HepG2 (cell line): ENCODE results near the gene C19orf85. TPM values are rescaled to one million over a fixed set of nuclear protein-coding genes. Genes with fewer than 3 reads are reported as not detected.

Source experiments
- ARNTL ChIP-seq: sonication (generic); formaldehyde crosslinking; IDR thresholded peaks from 2 replicates; pipeline ENCODE4 v1.4.0; 2020; ENCODE audit warnings: mild to moderate bottlenecking, missing genetic modification reagents
- DNMT3B ChIP-seq: conservative IDR thresholded peaks from 2 replicates; pipeline ENCODE4 v1.6.1; 2016; ENCODE audit warnings: missing biosample characterization, control low read depth
- DR1 ChIP-seq: sonication (generic); formaldehyde crosslinking; IDR thresholded peaks from 2 replicates; pipeline ENCODE4 v1.8.0; 2021; ENCODE audit warnings: mild to moderate bottlenecking, missing genetic modification reagents, inconsistent platforms
- HOXA9 ChIP-seq: sonication (generic); formaldehyde crosslinking; IDR thresholded peaks from 2 replicates; pipeline ENCODE4 v1.8.1; 2022; ENCODE audit warnings: missing genetic modification reagents, mild to moderate bottlenecking, moderate library complexity, borderline replicate concordance
- IKZF5 ChIP-seq: IDR thresholded peaks from 2 replicates; pipeline ENCODE4 v1.6.1; 2018; ENCODE audit warnings: missing genetic modification reagents, mild to moderate bottlenecking, missing compliant biosample characterization
- ISL2 ChIP-seq: sonication (generic); formaldehyde crosslinking; IDR thresholded peaks from 2 replicates; pipeline ENCODE4 v1.5.0; 2020; ENCODE audit warnings: missing genetic modification reagents
- JDP2 ChIP-seq: sonication (generic); formaldehyde crosslinking; IDR thresholded peaks from 2 replicates; pipeline ENCODE4 v1.8.1; 2022; ENCODE audit warnings: missing genetic modification reagents, borderline replicate concordance
- KLF16 ChIP-seq, 2 experiments: sonication (generic) in 1 of 2; formaldehyde crosslinking in 1 of 2; IDR thresholded peaks; 2 replicates each; pipeline versions ENCODE4 v1.6.1 to v1.8.0; 2016 to 2023; ENCODE audit warnings: missing genetic modification reagents in 2 of 2, missing compliant biosample characterization in 1 of 2
- MAZ ChIP-seq, 2 experiments: sonication (generic) in 1 of 2; formaldehyde crosslinking in 1 of 2; IDR thresholded peaks; 2 replicates each; pipeline versions ENCODE4 v1.5.0 to v1.6.1; 2012 to 2020; ENCODE audit warnings: low read depth in 2 of 2, mild to moderate bottlenecking in 2 of 2, borderline replicate concordance in 1 of 2, improper control_type of control experiment in 1 of 2, low read length in 1 of 2, missing genetic modification reagents in 1 of 2, moderate library complexity in 1 of 2
- MIXL1 ChIP-seq: IDR thresholded peaks from 2 replicates; pipeline ENCODE4 v1.6.1; 2016
- NFE2 ChIP-seq: sonication (generic); formaldehyde crosslinking; IDR thresholded peaks from 2 replicates; pipeline ENCODE4 v1.4.0; 2020; ENCODE audit warnings: missing genetic modification reagents
- PHF20 ChIP-seq: sonication (generic); formaldehyde crosslinking; IDR thresholded peaks from 2 replicates; pipeline ENCODE4 v1.5.0; 2020; ENCODE audit warnings: mild to moderate bottlenecking, missing genetic modification reagents
- RFXAP ChIP-seq: sonication (generic); formaldehyde crosslinking; IDR thresholded peaks from 2 replicates; pipeline ENCODE4 v1.4.0; 2020; ENCODE audit warnings: missing genetic modification reagents, borderline replicate concordance
- SETDB1 ChIP-seq: sonication (generic); formaldehyde crosslinking; IDR thresholded peaks from 2 replicates; pipeline ENCODE4 v1.5.1; 2020; ENCODE audit warnings: missing genetic modification reagents, mild to moderate bottlenecking, borderline replicate concordance
- ZBTB25 ChIP-seq: IDR thresholded peaks from 2 replicates; pipeline ENCODE4 v1.6.1; 2018; ENCODE audit warnings: missing genetic modification reagents
- ZBTB40 ChIP-seq, 2 experiments: fragments of 450-650 bp in 1 of 2; sonication (generic) in 1 of 2; formaldehyde crosslinking in 1 of 2; IDR thresholded peaks; 2 replicates each; pipeline versions ENCODE4 v1.6.1 to v1.8.0; 2016 to 2022; ENCODE audit warnings: antibody characterized with exemption in 1 of 2, mild to moderate bottlenecking in 1 of 2, missing genetic modification reagents in 1 of 2
- ZNF747 ChIP-seq: sonication (generic); formaldehyde crosslinking; IDR thresholded peaks from 2 replicates; pipeline ENCODE4 v1.8.1; 2023; ENCODE audit warnings: missing genetic modification reagents, mild to moderate bottlenecking, borderline replicate concordance
- polyA plus RNA-seq, 8 experiments: library from polyadenylated mRNA; depleted of rRNA in 3 of 8; stranded (reverse) in 7 of 8; unstranded in 1 of 8; fragments of >200 nt; fragmentation: Illumina TruSeq in 4 of 8; extraction: Trizol in 4 of 8; gene quantifications; 2 replicates each; pipeline versions ENCODE4 v1.2.1 to v1.2.3, GENCODE V29; 2011 to 2016; ENCODE audit warnings: low read depth in 4 of 8, missing spikeins in 1 of 8, mixed read lengths in 1 of 8; ENCODE audit not compliant: insufficient read depth in 1 of 8
- total RNA-seq, 5 experiments: library from RNA; depleted of rRNA; stranded (reverse); fragments of >200 nt; fragmentation: Illumina TruSeq; extraction: Trizol; gene quantifications; 2 replicates each; pipeline ENCODE4 v1.2.3, GENCODE V29; 2016; ENCODE audit warnings: low read depth in 1 of 5

The C19orf85 gene
- total and polyA plus RNA-seq, 2 of the 13 experiments (the other 11 are each of a cell fraction or from before 2014, with no cell fraction given), result not detected

GRCh38 chr19:55437410-55437809 is 27.1 kb downstream of the C19orf85 start (continued):
- no peak for TF ChIP-seq PHF20
- peak in 1 of 2 experiments; percentile 89; a peak in 2 of 4 replicates for TF ChIP-seq KLF16 (CRISPR knock-in tag; IDR thresholded peaks at IDR 0.05)
- peak; percentile 78 for TF ChIP-seq ZBTB25
- no peak for TF ChIP-seq ZNF747 (CRISPR knock-in tag)
- TF ChIP-seq HOXA9 (CRISPR knock-in tag), result peak; percentile 26; the same call in 1 of the 2 replicates
- TF ChIP-seq ISL2 (CRISPR knock-in tag), result peak; percentile 48; the same call in 1 of the 2 replicates
- TF ChIP-seq ZBTB40 (IDR thresholded peaks at IDR 0.05), result no peak
- TF ChIP-seq ZBTB40 (CRISPR knock-in tag; IDR thresholded peaks at IDR 0.05), result peak; percentile 32; the same call in 1 of the 2 replicates
- 0 out of 2 replicates have a peak, but pooled peaks have one; percentile 20 for TF ChIP-seq DR1
- no peak for TF ChIP-seq SETDB1 (CRISPR knock-in tag)
- no peak for TF ChIP-seq NFE2
- peak; percentile 77; the same call in 1 of the 2 replicates for TF ChIP-seq DNMT3B (CRISPR knock-in tag)
- peak; percentile 70; the same call in 1 of the 2 replicates for TF ChIP-seq IKZF5 (CRISPR knock-in tag)
- TF ChIP-seq RFXAP, result 0 out of 2 replicates have a peak, but pooled peaks have one; percentile 25
- 0 out of 2 replicates have a peak, but pooled peaks have one; percentile 17 for TF ChIP-seq MAZ (IDR thresholded peaks at IDR 0.05; ENCODE audit: borderline replicate concordance, low read depth, low read length)
- peak; percentile 54; the same call in 1 of the 2 replicates for TF ChIP-seq MAZ (CRISPR knock-in tag; IDR thresholded peaks at IDR 0.05; ENCODE audit: low read depth)
- 0 out of 2 replicates have a peak, but pooled peaks have one; percentile 48 for TF ChIP-seq ARNTL
- TF ChIP-seq MIXL1, result peak; percentile 50; the same call in 1 of the 2 replicates
- TF ChIP-seq JDP2, result no peak
